Upper lobe of right lung (tissue), 1 donor: ENCODE data around the gene RAB4B. TPM values are rescaled to one million over a fixed set of nuclear protein-coding genes. Genes with fewer than 3 reads are reported as not detected.
"Not testable (repeated sequence)": the region's sequence is repeated elsewhere in the genome, so short reads cannot be mapped to it uniquely, and the experiment has no call there.

ENCODE experiments used
- ATAC-seq: fragments of 200-7000 bp; cut with Tn5 transposase; one replicate; pipeline ENCODE4 v1.9.1; 2020; ENCODE audit warnings: mild to moderate bottlenecking, moderate library complexity
- DNase-seq: peaks from one replicate; pipeline ENCODE4 v3.0.0-alpha.2; 2020
- H3K27ac ChIP-seq: fragments of 200-600 bp; one replicate; pipeline ENCODE4 v1.8.0; 2022
- H3K27me3 ChIP-seq: fragments of 200-600 bp; one replicate; pipeline ENCODE4 v1.8.0; 2022; ENCODE audit warnings: mild to moderate bottlenecking
- H3K36me3 ChIP-seq: fragments of 200-600 bp; one replicate; pipeline ENCODE4 v1.8.0; 2022
- H3K4me1 ChIP-seq: fragments of 200-600 bp; one replicate; pipeline ENCODE4 v1.8.0; 2022
- H3K4me3 ChIP-seq: fragments of 200-600 bp; one replicate; pipeline ENCODE4 v1.8.0; 2022; ENCODE audit warnings: mild to moderate bottlenecking
- H3K9me3 ChIP-seq: fragments of 200-600 bp; one replicate; pipeline ENCODE4 v1.8.0; 2022
- CTCF ChIP-seq: fragments of 200-600 bp; IDR thresholded peaks from one replicate; pipeline ENCODE4 v1.8.0; 2022; ENCODE audit warnings: antibody characterized with exemption
- intact Hi-C: fragments of 100-400 bp; cut with DNase I; formaldehyde crosslinking; loops from one replicate; pipeline ENCODE4 v1.11.0; 2022
- total RNA-seq: library from RNA; stranded (reverse); fragmentation: NEBNext Ultra II Directional; extraction: Animal tissue kit (Norgen Biotek cat#: 25700); gene quantifications from one replicate; pipeline ENCODE4 v1.2.1, GENCODE V29; 2021
- donor health status: DM: no; HTN: yes; CAD: no; lungs with severe emphysema.

RAB4B gene
- total RNA-seq, 1 donor from 2014 or later = 45.4 TPM

DNA sequence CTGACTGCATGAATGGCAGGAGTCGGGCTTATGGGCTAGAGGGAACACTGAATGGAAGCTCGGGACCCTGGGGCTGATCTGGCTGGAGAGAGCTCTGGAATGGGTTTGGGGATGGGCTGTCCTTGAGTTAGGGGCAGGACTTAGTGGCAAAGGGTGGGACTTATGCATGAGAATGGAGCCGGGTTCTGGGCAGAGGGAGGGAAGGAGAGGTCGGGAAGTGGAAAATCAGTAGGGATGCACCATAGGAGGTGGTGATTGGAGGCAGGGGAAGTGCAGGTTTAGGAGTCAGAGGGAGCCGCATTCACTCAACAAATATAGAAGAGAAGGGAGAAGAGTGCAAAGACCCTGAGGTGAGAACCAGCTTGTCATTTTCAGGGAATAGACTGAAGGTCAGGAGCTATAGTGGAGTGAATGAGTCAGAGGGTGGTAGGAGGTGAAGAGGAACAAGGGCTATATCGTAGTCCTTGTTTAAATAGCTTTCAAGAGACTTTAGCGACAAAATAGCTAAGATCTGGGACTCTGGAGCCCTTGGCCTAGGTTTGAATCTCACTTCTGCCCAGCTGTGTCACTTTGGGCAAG, 748 bp downstream of the RAB4B start:
- TF ChIP-seq CTCF = no peak
- no peaks in the 10 kb centered on the region for H3K9me3 ChIP-seq
- no peaks in the 10 kb centered on the region for H3K36me3 ChIP-seq
- no peaks in the 10 kb centered on the region for H3K27me3 ChIP-seq
- intact Hi-C loops = no loop called here
- ATAC-seq = no peak
- peak overlapping the region; percentile 81 for H3K4me3 ChIP-seq
- H3K4me1 ChIP-seq = peaks cover 14% of the 10 kb centered on the region
- peak overlapping the region; percentile 97 for H3K27ac ChIP-seq
- DNase-seq = no peak

DNA sequence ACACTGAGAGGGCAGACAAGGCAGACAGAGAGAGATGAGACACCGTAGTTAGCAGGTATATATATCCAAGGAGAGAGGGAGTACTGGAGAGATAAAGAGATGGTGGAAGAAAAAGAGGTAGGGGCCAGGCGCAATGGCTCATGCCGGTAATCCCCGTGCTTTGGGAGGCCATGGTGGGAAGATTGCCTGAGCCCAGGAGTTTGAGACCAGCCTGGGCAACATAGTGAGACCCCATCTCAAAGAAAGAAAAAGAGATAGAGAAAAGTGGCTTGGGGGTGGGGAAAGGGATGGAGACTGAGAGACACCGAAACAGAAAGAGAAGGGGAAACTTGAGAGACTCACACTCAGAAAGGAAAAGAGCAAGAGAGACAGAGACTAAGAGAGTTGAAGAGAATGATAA, 2.5 kb downstream of the RAB4B start:
- Histone ChIP-seq H3K9me3 (no peaks in the 10 kb centered on the region), H3K27me3 (no peaks in the 10 kb centered on the region), H3K36me3 (peaks cover 9% of the 10 kb centered on the region), H3K27ac (no peak overlapping the region), H3K4me1 (peaks cover 14% of the 10 kb centered on the region), H3K4me3 (no peak overlapping the region)
- ATAC-seq (no peak), DNase-seq (no peak)
- intact Hi-C loops = no loop called here
- TF ChIP-seq CTCF = no peak

GRCh38 chr19:40781140-40781539, 3.1 kb downstream of the RAB4B start:
- ATAC-seq (no peak), DNase-seq (no peak)
- Histone ChIP-seq H3K9me3 (no peaks in the 10 kb centered on the region), H3K27ac (no peak overlapping the region), H3K4me1 (peaks cover 14% of the 10 kb centered on the region), H3K4me3 (no peak overlapping the region), H3K36me3 (peaks cover 9% of the 10 kb centered on the region), H3K27me3 (no peaks in the 10 kb centered on the region)
- intact Hi-C loops = no loop called here
- no peak for TF ChIP-seq CTCF

DNA sequence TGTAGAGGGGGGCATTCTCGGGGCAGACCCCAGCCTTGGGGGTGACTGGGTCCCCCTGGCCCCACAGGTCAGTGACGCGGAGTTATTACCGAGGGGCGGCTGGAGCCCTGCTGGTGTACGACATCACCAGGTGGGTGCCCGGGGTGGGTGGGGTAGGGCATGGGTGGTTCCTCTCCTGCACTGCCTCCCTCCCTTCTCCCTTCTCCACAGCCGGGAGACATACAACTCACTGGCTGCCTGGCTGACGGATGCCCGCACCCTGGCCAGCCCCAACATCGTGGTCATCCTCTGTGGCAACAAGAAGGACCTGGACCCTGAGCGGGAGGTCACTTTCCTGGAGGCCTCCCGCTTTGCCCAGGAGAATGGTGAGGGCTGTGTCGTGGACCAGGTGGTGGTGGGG, 5.7 kb downstream of the RAB4B start:
- H3K36me3 ChIP-seq = peaks cover 9% of the 10 kb centered on the region
- DNase-seq (no peak), ATAC-seq (no peak)
- no peaks in the 10 kb centered on the region for H3K27me3 ChIP-seq
- no peak for TF ChIP-seq CTCF
- H3K4me3 ChIP-seq = no peak overlapping the region
- no peaks in the 10 kb centered on the region for H3K9me3 ChIP-seq
- peaks cover 6% of the 10 kb centered on the region for H3K4me1 ChIP-seq
- intact Hi-C loops = no loop called here
- no peak overlapping the region for H3K27ac ChIP-seq

GRCh38 chr19:40784146-40784545, 6.1 kb downstream of the RAB4B start:
- ATAC-seq, H3K27ac ChIP-seq, H3K36me3 ChIP-seq, intact Hi-C loops, DNase-seq, H3K4me1 ChIP-seq, H3K27me3 ChIP-seq, H3K9me3 ChIP-seq, H3K4me3 ChIP-seq: not testable (repeated sequence)

- Histone ChIP-seq H3K27me3 (no peaks in the 10 kb centered on the region), H3K4me1 (no peaks in the 10 kb centered on the region), H3K4me3 (no peak overlapping the region), H3K9me3 (no peaks in the 10 kb centered on the region), H3K36me3 (peaks cover 9% of the 10 kb centered on the region), H3K27ac (no peak overlapping the region)
- intact Hi-C loops = no loop called here
- DNase-seq = no peak
- no peak for ATAC-seq
- TF ChIP-seq CTCF = no peak
Observed at GRCh38 chr19:40785526-40785925, 7.5 kb downstream of the RAB4B start.
